CD14-positive monocyte (primary cell): ENCODE data around the gene PPA1. TPM values are rescaled to one million over a fixed set of nuclear protein-coding genes. Genes with fewer than 3 reads are reported as not detected.
"Not testable (repeated sequence)": the region's sequence is repeated elsewhere in the genome, so short reads cannot be mapped to it uniquely, and the experiment has no call there.

Experiments
- DNase-seq, 3 donors: peaks; one replicate each; pipeline ENCODE4 v3.0.0-alpha.2; 2011 to 2022
- H2AFZ ChIP-seq: 2 replicates; pipeline ENCODE4 v1.6.0; 2012; ENCODE audit warnings: mild to moderate bottlenecking, low read depth, low read length, inconsistent platforms; ENCODE audit not compliant: insufficient read depth, poor library complexity, severe bottlenecking
- H3K27ac ChIP-seq, 2 donors: 1 replicate in 1 of 2; 2 replicates in 1 of 2; pipeline ENCODE4 v1.5.1; 2012 to 2013; ENCODE audit warnings: low read length in 2 of 2, control low read depth in 1 of 2, inconsistent platforms in 1 of 2, low read depth in 1 of 2, mild to moderate bottlenecking in 1 of 2
- H3K27me3 ChIP-seq, 2 donors: one replicate each; pipeline versions ENCODE4 v1.6.0 to v1.6.1; 2011 to 2013; ENCODE audit warnings: low read length in 2 of 2; ENCODE audit not compliant: control insufficient read depth in 2 of 2, insufficient read depth in 2 of 2
- H3K36me3 ChIP-seq, 2 donors: replicated peaks in 1 of 2; 1 replicate in 1 of 2; 2 replicates in 1 of 2; pipeline versions ENCODE4 v1.5.1 to v1.6.1; 2012 to 2013; ENCODE audit warnings: low read length in 2 of 2, control low read depth in 1 of 2, inconsistent platforms in 1 of 2, mild to moderate bottlenecking in 1 of 2; ENCODE audit not compliant: insufficient read depth in 2 of 2, control insufficient read depth in 1 of 2
- H3K4me1 ChIP-seq, 2 donors: 1 replicate in 1 of 2; 2 replicates in 1 of 2; pipeline versions ENCODE4 v1.5.1 to v1.6.1; 2012 to 2013; ENCODE audit warnings: low read length in 2 of 2, control low read depth in 1 of 2, inconsistent platforms in 1 of 2, mild to moderate bottlenecking in 1 of 2, moderate library complexity in 1 of 2; ENCODE audit not compliant: insufficient read depth in 2 of 2, control insufficient read depth in 1 of 2
- H3K4me2 ChIP-seq: replicated peaks from 2 replicates; pipeline ENCODE3; 2012; ENCODE audit warnings: low read length, moderate library complexity, mild to moderate bottlenecking; ENCODE audit not compliant: poor library complexity, severe bottlenecking; ENCODE audit errors: extremely low read depth
- H3K4me3 ChIP-seq, 3 experiments: fragments of 200-600 bp in 1 of 3; sonication (generic) in 1 of 3; replicated peaks in 1 of 3; 1 replicate in 2 of 3; 2 replicates in 1 of 3; pipeline ENCODE4 v1.5.1; 2011 to 2013; ENCODE audit warnings: low read length in 3 of 3, mild to moderate bottlenecking in 3 of 3, control low read depth in 2 of 3, low read depth in 2 of 3, inconsistent platforms in 1 of 3, moderate library complexity in 1 of 3
- H3K79me2 ChIP-seq: 2 replicates; pipeline ENCODE4 v1.6.0; 2012; ENCODE audit warnings: mild to moderate bottlenecking, control low read depth, inconsistent platforms, low read length, moderate library complexity; ENCODE audit not compliant: insufficient read depth
- H3K9ac ChIP-seq: 2 replicates; pipeline ENCODE4 v1.6.0; 2017; ENCODE audit warnings: low read length, mild to moderate bottlenecking; ENCODE audit not compliant: insufficient read depth, poor library complexity, severe bottlenecking
- H3K9me3 ChIP-seq, 2 donors: replicated peaks in 1 of 2; 1 replicate in 1 of 2; 2 replicates in 1 of 2; pipeline versions ENCODE4 v1.5.1 to v1.6.1; 2012 to 2013; ENCODE audit warnings: low read length in 2 of 2, control low read depth in 1 of 2; ENCODE audit not compliant: control insufficient read depth in 1 of 2, insufficient read depth in 1 of 2
- H4K20me1 ChIP-seq: 2 replicates; pipeline ENCODE4 v1.6.0; 2012; ENCODE audit warnings: mild to moderate bottlenecking, low read length, control low read depth, moderate library complexity; ENCODE audit not compliant: insufficient read depth
- H3K27ac Mint-ChIP-seq, 7 donors: one replicate each; pipeline ENCODE4 v1.8.0; 2020; ENCODE audit warnings: mild to moderate bottlenecking in 7 of 7, mixed read lengths in 7 of 7, moderate library complexity in 6 of 7, inconsistent platforms in 2 of 7
- H3K27me3 Mint-ChIP-seq, 3 donors: one replicate each; pipeline ENCODE4 v1.8.0; 2021 to 2022; ENCODE audit warnings: low read depth in 3 of 3, mild to moderate bottlenecking in 3 of 3, mixed read lengths in 3 of 3, moderate library complexity in 3 of 3, inconsistent platforms in 1 of 3
- H3K36me3 Mint-ChIP-seq, 2 donors: one replicate each; pipeline ENCODE4 v1.8.0; 2020; ENCODE audit warnings: mixed read lengths in 2 of 2, inconsistent platforms in 1 of 2, mild to moderate bottlenecking in 1 of 2
- H3K4me1 Mint-ChIP-seq: one replicate; pipeline ENCODE4 v1.8.0; 2020; ENCODE audit warnings: mild to moderate bottlenecking, mixed read lengths
- H3K4me3 Mint-ChIP-seq, 2 donors: one replicate each; pipeline ENCODE4 v1.8.0; 2020; ENCODE audit warnings: mild to moderate bottlenecking in 2 of 2, mixed read lengths in 2 of 2, moderate library complexity in 1 of 2
- H3K9me3 Mint-ChIP-seq, 7 donors: one replicate each; pipeline ENCODE4 v1.8.0; 2020 to 2022; ENCODE audit warnings: mixed read lengths in 7 of 7, mild to moderate bottlenecking in 6 of 7, moderate library complexity in 6 of 7, inconsistent platforms in 2 of 7
- CTCF ChIP-seq: fragments of 200-600 bp; IDR thresholded peaks from one replicate; pipeline ENCODE4 v1.8.0; 2022; ENCODE audit warnings: antibody characterized with exemption, mild to moderate bottlenecking
- WGBS: methylation state at CpG from one replicate; pipeline ENCODE4 v1.1.5; 2013; ENCODE audit warnings: missing lambda C conversion rate; ENCODE audit not compliant: insufficient coverage; 5-methylcytosine and 5-hydroxymethylcytosine counted together
- intact Hi-C, 2 donors: fragments of 100-400 bp; cut with micrococcal nuclease; formaldehyde crosslinking; loops; one replicate each; pipeline versions ENCODE4 v1.15.0 to v1.15.1; 2023
- polyA plus RNA-seq, 3 donors: library from polyadenylated mRNA; depleted of rRNA in 1 of 3; unstranded in 2 of 3; stranded (reverse) in 1 of 3; fragments of 300-500 nt in 2 of 3; fragments of >200 nt in 1 of 3; fragmentation: Illumina TruSeq in 2 of 3; gene quantifications; 1 replicate in 2 of 3; 2 replicates in 1 of 3; pipeline ENCODE4 v1.2.3, GENCODE V29; 2012 to 2021

PPA1 gene
- polyA plus RNA-seq, 3 donors: 30.9 to 125 (median 112) TPM

- Histone ChIP-seq H3K9me3 (no peaks in the 10 kb centered on the region), H3K79me2 (peaks cover 82% of the 10 kb centered on the region), H4K20me1 (peaks cover 98% of the 10 kb centered on the region), H3K27ac (no peak overlapping the region), H3K4me2 (no peak overlapping the region), H3K4me1 (peaks cover 32 to 35% of the 10 kb centered on the region in 2 donors), H3K27me3 (no peaks in the 10 kb centered on the region), H3K4me3 (no peak overlapping the region), H3K36me3 (peaks cover 56 to 65% of the 10 kb centered on the region in 2 donors), H3K9ac (no peak overlapping the region), H2AFZ (no peak overlapping the region)
- WGBS: no CpG with 5 or more reads among the region's 1 CpG
- H3K36me3 Mint-ChIP-seq: peaks cover 58 to 73% of the 10 kb centered on the region in 2 donors
- no peaks in the 10 kb centered on the region for H3K9me3 Mint-ChIP-seq
- H3K27ac Mint-ChIP-seq: no peak overlapping the region
- H3K27me3 Mint-ChIP-seq: no peaks in the 10 kb centered on the region
- no peak for DNase-seq
- peaks cover 38% of the 10 kb centered on the region for H3K4me1 Mint-ChIP-seq
- no peak overlapping the region for H3K4me3 Mint-ChIP-seq
- intact Hi-C loops: no loop called here
- no peak for TF ChIP-seq CTCF
Measured at GRCh38 chr10:70160798-70161197, 72.4 kb downstream of the PPA1 start.

- peaks cover 98% of the 10 kb centered on the region for H4K20me1 ChIP-seq
- H3K79me2 ChIP-seq: peaks cover 67% of the 10 kb centered on the region
- H3K36me3 ChIP-seq: peaks cover 67 to 76% of the 10 kb centered on the region in 2 donors
- H3K9ac ChIP-seq, intact Hi-C loops, H3K4me2 ChIP-seq, H3K4me3 Mint-ChIP-seq, H2AFZ ChIP-seq, H3K27ac Mint-ChIP-seq, H3K9me3 ChIP-seq, DNase-seq, H3K27me3 Mint-ChIP-seq, H3K27me3 ChIP-seq, H3K9me3 Mint-ChIP-seq, H3K27ac ChIP-seq, H3K4me3 ChIP-seq: not testable (repeated sequence)
- Mint-ChIP-seq H3K36me3 (peaks cover 66 to 80% of the 10 kb centered on the region in 2 donors), H3K4me1 (peaks cover 28% of the 10 kb centered on the region)
- H3K4me1 ChIP-seq: peaks cover 20 to 23% of the 10 kb centered on the region in 2 donors
- no CpG with 5 or more reads among the region's 3 CpGs for WGBS
Measured at GRCh38 chr10:70159366-70159765, 73.9 kb downstream of the PPA1 start.
